ENCODE results near the gene FCHSD1.

- TF ChIP-seq CTCF (IDR thresholded peaks at IDR 0.05): no peak
- TF ChIP-seq POLR2AphosphoS5 (IDR thresholded peaks at IDR 0.05): no peak
- no peak for TF ChIP-seq POLR2A (IDR thresholded peaks at IDR 0.05)
Observed at GRCh38 chr5:141633871-141634561, 17.2 kb downstream of the FCHSD1 start.

All from stomach (tissue), 4 donors.